ENCODE measurements around the gene DDX47.

DNA sequence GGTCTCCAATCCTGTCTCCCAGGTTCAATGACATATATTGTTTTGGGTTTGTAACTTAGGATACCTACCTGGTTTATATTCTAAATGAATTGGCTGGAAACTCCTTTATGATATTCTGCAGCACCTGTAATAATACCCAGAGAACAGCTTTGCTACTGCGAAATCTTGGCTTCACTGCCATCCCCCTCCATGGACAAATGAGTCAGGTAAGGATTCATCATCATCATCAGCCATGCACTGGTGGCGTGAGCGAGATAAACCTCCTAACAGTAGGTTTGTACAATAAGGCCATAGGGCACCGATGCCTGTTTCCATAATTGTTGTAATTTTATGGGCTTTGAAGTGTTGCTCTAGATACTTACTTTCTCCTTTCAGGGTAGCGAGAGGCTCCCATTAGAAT is 10.7 kb downstream of the DDX47 start:
- TF ChIP-seq, protein P1, sequence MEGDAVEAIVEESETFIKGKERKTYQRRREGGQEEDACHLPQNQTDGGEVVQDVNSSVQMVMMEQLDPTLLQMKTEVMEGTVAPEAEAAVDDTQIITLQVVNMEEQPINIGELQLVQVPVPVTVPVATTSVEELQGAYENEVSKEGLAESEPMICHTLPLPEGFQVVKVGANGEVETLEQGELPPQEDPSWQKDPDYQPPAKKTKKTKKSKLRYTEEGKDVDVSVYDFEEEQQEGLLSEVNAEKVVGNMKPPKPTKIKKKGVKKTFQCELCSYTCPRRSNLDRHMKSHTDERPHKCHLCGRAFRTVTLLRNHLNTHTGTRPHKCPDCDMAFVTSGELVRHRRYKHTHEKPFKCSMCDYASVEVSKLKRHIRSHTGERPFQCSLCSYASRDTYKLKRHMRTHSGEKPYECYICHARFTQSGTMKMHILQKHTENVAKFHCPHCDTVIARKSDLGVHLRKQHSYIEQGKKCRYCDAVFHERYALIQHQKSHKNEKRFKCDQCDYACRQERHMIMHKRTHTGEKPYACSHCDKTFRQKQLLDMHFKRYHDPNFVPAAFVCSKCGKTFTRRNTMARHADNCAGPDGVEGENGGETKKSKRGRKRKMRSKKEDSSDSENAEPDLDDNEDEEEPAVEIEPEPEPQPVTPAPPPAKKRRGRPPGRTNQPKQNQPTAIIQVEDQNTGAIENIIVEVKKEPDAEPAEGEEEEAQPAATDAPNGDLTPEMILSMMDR (IDR thresholded peaks at IDR 0.05 in 2 of 3, conservative IDR thresholded peaks at IDR 0.05 in 1 of 3; ENCODE audit: insufficient read depth in 2 of 3, low read depth in 1 of 3, low read length in 3 of 3) = no peak
- TF ChIP-seq SMAD4 (CRISPR knock-in tag; conservative IDR thresholded peaks at IDR 0.05) (no peak), EHMT2 (IDR thresholded peaks at IDR 0.05) (no peak), ZNF586 (CRISPR knock-in tag; conservative IDR thresholded peaks at IDR 0.05) (no peak), JUND (IDR thresholded peaks at IDR 0.05; ENCODE audit: borderline replicate concordance, low read depth, low read length) (no peak), JUND (tag; IDR thresholded peaks at IDR 0.05; ENCODE audit: borderline replicate concordance, low read depth, low read length) (no peak), ARHGAP35 (IDR thresholded peaks at IDR 0.05; ENCODE audit: partially characterized antibody) (no peak), ZNF75A (CRISPR knock-in tag; IDR thresholded peaks at IDR 0.05) (no peak), MAX (CRISPR knock-in tag; IDR thresholded peaks at IDR 0.05) (no peak), CHCHD3 (CRISPR knock-in tag; IDR thresholded peaks at IDR 0.05) (no peak), POLR2AphosphoS5 (IDR thresholded peaks at IDR 0.05; ENCODE audit: control insufficient read depth, insufficient read depth, low read depth, low read length) (no peak), TRIM24 (IDR thresholded peaks at IDR 0.05) (no peak)
